HG03045 (cell line): ENCODE measurements around the gene TSHR.
A peak's percentile ranks its signal among the peaks of the same experiment; 100 is the strongest.
"Not testable (repeated sequence)": the region's sequence is repeated elsewhere in the genome, so short reads cannot be mapped to it uniquely, and the experiment has no call there.

ENCODE experiments used
- ATAC-seq: cut with Tn5 transposase; IDR thresholded peaks from one replicate; pipeline ENCODE4 v1.9.1; 2021; ENCODE audit warnings: mild to moderate bottlenecking, moderate library complexity; ENCODE audit not compliant: unreplicated experiment

Gene TSHR

GRCh38 chr14:80955416-80955941 lies at the start of gene TSHR:
Gene TSHR, plus strand, starts transcription at chr14:80955621. Its CDS starts 60 bp downstream, at chr14:80955681.
- ATAC-seq: no peak

- ATAC-seq: no peak
Observed at GRCh38 chr14:80906336-80906735, 49.1 kb upstream of the TSHR start.

- ATAC-seq: no peak
Observed at GRCh38 chr14:80906946-80907345, 48.5 kb upstream of the TSHR start.

- not testable (repeated sequence) for ATAC-seq
Observed at GRCh38 chr14:80912013-80912412, 43.4 kb upstream of the TSHR start.

GRCh38 chr14:80919622-80920021 lies 35.8 kb upstream of the TSHR start:
- no peak for ATAC-seq

- no peak for ATAC-seq
Observed at GRCh38 chr14:80923368-80923767, 32.1 kb upstream of the TSHR start.

GRCh38 chr14:80924365-80925103 lies 30.9 kb upstream of the TSHR start:
- ATAC-seq: no peak

- ATAC-seq: no peak
Observed at GRCh38 chr14:80926397-80927082, 28.9 kb upstream of the TSHR start.

GRCh38 chr14:80927083-80927989 lies 28.1 kb upstream of the TSHR start:
- ATAC-seq: no peak

- no peak for ATAC-seq
Observed at GRCh38 chr14:80930095-80930494, 25.3 kb upstream of the TSHR start.

GRCh38 chr14:80930836-80931389 lies 24.5 kb upstream of the TSHR start:
- peak; percentile 98 for ATAC-seq

- no peak for ATAC-seq
Observed at GRCh38 chr14:80933282-80933681, 22.1 kb upstream of the TSHR start.

GRCh38 chr14:80933686-80934085 lies 21.7 kb upstream of the TSHR start:
- no peak for ATAC-seq

GRCh38 chr14:80940146-80940545 lies 15.3 kb upstream of the TSHR start:
- no peak for ATAC-seq

- peak; percentile 99 for ATAC-seq
Observed at GRCh38 chr14:80941241-80942185, 13.9 kb upstream of the TSHR start, which contains the start of gene CEP128. Gene CEP128, minus strand, starts transcription at chr14:80941738.

GRCh38 chr14:80942191-80942600 lies 13.2 kb upstream of the TSHR start:
- ATAC-seq: peak; percentile 12

GRCh38 chr14:80944861-80945617 lies 10.4 kb upstream of the TSHR start:
- ATAC-seq: no peak

GRCh38 chr14:80946187-80946586 lies 9.2 kb upstream of the TSHR start:
- no peak for ATAC-seq

- ATAC-seq: no peak
Observed at GRCh38 chr14:80946797-80947196, 8.6 kb upstream of the TSHR start.
